Esophagus muscularis mucosa (tissue), 4 donors: ENCODE data around the gene PRDM15.

Experiments used
- CTCF ChIP-seq, 3 experiments: fragments of 200-600 bp in 2 of 3; fragments of 450-650 bp in 1 of 3; sonication (generic) in 2 of 3; IDR thresholded peaks; one replicate each; pipeline ENCODE4 v1.5.1; 2017 to 2019; ENCODE audit warnings: antibody characterized with exemption in 3 of 3, mild to moderate bottlenecking in 2 of 3, moderate library complexity in 1 of 3
- EP300 ChIP-seq: sonication (generic); formaldehyde crosslinking; IDR thresholded peaks from one replicate; pipeline ENCODE4 v1.6.1; 2017; ENCODE audit warnings: antibody characterized with exemption
- POLR2A ChIP-seq: fragments of 450-650 bp; IDR thresholded peaks from one replicate; pipeline ENCODE4 v1.6.1; 2017; ENCODE audit warnings: antibody characterized with exemption, moderate library complexity, mild to moderate bottlenecking, low read depth
- POLR2AphosphoS5 ChIP-seq, 2 donors: sonication (generic); formaldehyde crosslinking; IDR thresholded peaks; one replicate each; pipeline ENCODE4 v1.6.1; 2017; ENCODE audit warnings: antibody characterized with exemption in 2 of 2

GRCh38 chr21:41839387-41840000 lies 39.6 kb downstream of the PRDM15 start:
- TF ChIP-seq POLR2A (no peak), CTCF (IDR thresholded peaks at IDR 0.05) (no peak), POLR2AphosphoS5 (IDR thresholded peaks at IDR 0.05) (no peak), EP300 (no peak)
